Islet of Langerhans (tissue), 1 donor: ENCODE measurements around the gene LMX1B.
"Not testable (repeated sequence)": the region's sequence is repeated elsewhere in the genome, so short reads cannot be mapped to it uniquely, and the experiment has no call there.

Experiments
- FAIRE-seq: peaks from one replicate; lab custom pipeline; 2011; peaks lifted over from hg19 to GRCh38; lab: Jason Lieb, UNC

Gene LMX1B

DNA sequence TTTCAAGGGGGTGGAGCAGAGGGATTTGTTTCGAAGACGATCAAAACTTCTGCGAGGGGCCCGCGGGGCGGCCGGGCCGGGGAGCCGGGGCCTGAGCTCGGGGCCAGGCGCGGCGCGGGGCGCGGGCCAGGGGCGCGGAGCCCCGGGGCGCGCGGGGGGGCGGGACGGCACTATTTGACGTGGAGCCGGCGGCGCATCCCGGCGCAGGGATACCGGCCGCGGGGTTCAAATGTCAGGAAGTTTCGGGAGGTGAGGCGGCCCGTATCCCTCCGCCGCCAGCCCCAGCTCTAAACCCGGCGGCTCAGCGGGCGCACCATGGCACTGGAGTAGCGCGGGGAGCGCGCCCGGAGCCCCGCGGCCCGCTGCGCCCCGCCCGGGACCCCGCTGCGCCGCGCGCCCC is at the start of gene LMX1B:
Gene LMX1B, plus strand, starts transcription at position 278 of the 400 bp plus-strand sequence. CDS start 522 bp downstream, outside the sequence.
- FAIRE-seq, result no peak

DNA sequence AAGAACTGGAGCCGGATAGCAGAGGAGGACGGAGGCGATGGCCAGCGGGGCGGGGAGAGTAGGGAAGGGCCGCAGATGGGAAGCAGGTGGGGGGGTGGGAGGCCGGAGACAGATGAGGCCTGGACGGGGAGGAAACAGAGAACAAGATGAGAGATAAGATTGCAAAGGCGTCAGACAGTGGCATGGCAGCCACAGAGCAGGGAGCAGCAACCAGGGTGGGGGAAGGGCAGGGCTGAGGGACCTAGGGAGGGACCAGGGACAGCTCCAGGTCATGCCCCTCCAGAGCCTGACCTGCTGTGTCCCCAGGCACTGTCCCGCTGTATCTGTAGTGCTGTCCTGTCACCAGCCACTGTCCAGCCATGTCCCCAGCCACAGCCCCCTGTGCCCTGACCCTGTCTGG is 49.6 kb upstream of the LMX1B start:
- no peak for FAIRE-seq

DNA sequence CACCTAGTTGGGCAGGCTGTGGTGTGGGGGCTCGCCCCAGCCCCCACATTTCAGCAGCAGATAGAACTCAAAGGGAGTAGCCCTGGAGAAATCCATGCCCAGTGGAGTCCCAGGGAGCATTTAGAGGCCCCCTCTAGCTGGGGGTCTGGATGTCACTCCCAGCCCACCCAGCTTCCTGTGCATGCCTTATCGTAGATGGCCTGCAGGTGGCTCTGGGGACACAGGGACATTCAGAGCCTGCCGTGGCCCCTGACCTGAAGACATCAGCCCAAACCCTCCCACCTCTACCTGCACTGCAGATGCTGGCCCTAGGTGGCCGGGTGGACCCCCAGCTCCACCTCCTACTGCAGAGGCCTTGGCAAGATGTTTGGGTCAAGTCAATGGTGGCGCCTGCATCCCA is 49.0 kb upstream of the LMX1B start:
- FAIRE-seq, result no peak

DNA sequence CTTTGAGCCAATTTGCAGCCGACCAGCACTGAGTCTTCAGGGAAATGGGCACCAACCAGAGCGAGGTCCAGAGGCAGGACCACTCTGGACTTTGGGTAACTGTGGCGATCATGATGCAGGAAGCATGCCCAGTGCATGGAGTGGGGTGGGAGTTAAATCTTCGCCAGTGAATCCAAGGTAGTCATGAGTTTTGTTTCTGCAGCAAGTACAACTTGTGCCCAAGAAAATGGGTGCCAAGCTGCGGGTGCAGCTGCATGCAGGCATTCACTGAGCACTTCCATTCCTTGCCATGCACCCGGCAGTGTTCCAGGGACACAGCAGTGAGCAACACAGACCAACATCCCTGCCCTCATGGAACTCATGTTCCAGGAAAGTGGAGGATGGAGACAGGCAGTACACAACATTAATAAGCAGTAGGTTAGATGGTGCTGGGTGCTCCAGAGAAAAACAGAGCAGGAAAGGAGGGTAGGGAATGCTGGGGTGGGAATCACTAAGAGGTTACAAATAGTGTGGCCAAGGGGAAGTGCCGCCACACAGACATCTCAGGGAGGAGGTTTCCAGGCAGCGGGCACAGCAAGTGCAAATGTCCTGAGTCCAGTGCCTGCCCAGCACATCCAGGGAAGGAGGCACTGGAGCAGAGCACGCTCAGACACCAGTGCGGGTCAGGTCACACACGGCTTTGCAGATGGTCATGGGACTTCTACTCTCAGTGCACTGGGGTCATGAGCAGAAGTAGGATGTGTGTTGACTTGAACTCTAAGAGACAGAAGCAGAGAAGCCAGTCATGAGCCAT is 48.2 kb upstream of the LMX1B start:
- no peak for FAIRE-seq

DNA sequence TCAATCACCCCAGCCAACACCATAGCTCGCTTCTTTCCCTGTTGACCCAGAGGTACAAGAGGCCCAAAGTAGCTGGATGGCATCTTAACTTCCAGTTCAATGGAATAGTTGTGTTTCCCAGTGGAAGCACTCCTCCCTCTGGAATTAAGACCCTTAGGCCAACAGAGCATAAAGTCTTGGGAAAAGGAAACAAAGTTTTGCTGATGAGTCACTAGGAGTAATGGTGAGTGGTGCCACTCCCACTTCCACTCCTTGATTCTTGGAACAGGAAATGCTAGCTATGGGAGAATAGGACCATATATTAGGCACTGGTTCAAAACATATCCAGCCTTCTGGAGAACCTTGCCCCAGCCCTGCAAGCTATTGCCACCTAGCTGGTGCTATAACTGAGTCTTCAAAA is 44.7 kb upstream of the LMX1B start:
- FAIRE-seq, result no peak

DNA sequence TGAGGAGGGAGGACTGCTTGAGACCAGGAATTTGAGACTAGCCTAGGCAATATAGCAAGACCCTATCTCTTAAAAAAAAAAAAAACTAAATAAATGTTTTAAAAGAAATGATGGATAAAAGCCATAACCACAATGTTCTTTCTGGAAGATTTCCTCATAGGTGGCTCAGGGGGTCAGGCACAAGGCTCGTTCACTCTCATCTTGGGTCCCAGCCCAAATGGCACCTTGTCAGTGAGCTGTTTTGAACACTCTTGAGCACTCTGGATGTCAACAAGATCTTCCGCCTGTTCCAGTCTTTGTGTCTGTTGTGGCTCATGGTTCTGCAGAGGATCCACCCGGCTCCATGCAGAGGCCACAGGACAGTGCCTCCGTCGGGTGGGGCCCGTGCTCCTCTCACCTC is 35.7 kb upstream of the LMX1B start:
- no peak for FAIRE-seq

DNA sequence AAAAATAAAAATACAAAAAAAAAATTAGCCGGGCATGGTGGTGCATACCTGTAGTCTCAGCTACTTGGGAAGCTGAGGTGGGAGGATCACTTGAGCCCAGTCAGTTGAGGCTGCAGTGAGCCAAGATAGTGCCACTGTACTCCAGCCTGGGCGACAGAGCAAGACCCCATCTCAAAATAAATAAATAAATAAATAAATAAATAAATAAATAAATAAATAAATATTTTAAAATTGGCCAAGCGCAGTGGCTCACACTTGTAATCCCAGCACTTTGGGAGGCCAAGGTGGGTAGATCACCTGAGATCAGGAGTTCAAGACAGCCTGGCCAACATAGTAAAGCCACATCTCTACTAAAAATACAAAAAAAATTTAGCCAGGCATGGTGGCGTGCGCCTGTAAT is 33.4 kb upstream of the LMX1B start:
- not testable (repeated sequence) for FAIRE-seq

DNA sequence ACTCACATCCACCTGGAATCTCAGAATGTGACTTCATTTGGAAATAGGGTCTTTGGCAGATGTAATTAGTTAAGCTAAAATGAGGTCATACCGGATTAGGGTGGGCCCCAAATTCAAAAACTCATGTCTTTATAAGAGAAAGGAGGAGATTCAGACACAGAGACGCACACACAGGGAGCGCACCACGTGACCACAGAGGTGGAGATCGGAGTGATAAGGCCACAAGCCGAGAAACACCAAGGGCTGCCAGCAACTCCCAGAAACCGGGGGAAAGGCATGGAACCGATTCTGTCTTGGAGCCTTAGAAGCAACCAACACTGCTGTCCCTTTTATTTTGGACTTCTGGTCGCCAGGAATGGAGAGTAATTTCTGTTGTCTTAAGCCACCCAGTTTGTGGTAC is 31.8 kb upstream of the LMX1B start:
- FAIRE-seq, result no peak

DNA sequence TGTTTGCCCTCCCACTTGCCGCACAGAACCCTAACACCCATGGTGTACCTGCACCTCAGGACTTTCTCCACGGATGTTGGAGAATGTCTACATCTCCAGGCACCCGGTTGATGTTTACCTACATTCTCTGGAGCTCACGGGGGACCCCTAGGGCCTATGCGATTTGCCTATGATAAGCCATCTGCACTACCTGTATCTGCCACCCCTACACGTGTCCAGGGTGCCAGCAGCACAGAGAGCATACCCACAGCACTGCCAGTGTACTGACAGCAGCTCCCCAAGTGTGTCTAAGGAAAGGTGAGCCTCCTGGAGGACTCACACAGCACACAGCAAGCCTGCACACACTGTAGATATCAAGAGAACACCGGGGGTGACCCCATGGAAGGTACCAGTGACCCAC is 31.3 kb upstream of the LMX1B start:
- no peak for FAIRE-seq

DNA sequence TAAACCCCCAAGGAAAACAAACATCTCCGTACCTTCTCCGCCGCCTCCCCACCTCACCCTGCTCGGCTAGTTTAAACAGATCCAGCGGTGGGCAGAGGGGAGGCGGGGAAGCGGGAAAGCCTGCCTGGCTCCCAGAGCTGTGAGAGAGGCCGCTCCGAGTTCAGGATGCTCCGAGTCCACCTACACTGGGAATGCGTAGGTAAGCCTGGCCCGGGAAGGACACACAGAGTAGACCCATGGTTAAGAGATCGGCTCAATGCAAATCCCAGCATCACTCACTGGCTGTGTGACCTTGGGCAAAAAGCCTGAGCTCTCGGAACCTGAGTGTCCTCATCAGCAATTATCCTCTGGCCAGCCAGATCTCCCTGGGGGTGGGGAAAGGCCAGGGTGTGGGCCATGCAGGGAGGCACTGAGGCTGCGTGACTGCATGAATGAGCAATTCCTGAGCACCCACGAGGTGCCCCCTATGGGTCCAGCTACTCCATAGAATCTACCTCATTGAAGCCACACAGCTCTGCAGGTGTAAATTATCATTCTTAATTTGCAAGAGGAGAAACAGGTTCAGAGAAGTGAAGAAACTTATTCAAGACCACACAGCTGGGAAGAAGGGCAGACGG is 30.5 kb upstream of the LMX1B start:
- no peak for FAIRE-seq

DNA sequence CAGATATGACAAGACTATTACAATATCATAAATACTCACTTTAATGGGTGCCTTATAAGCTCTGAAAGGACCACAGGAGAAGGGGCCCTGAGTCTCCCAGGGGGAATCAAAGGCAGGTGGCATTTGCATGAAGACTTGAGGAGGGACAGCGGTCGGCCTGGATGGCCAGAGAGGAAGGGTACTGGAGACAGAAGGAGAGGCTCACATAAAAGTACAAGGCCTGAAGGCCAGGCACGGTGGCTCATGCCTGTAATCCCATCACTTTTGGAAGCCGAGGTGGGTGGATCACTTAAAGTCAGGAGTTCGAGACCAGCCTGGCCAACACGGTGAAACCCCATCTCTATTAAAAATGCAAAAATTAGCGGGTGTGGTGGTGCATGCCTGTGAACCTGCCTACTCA is 29.1 kb upstream of the LMX1B start:
- no peak for FAIRE-seq

DNA sequence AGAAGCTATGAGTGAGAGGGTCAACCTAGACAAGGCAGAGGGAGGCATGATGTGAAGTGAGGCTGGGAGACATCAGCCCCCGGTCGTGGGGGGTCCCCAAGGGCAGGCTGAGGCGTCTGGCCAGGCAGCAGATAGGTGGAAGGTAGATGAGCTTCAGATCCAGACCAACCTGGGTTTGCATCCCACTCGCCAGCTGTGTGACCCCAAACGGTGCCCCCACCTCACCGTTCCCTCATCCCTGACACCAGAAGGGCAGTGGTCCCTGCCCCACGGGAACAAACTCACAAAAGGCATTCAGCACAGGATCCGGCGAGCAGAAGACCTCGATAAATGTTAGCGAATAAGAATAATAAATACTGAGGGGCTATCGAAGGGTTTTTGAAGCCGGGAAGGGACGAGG is 27.5 kb upstream of the LMX1B start:
- no peak for FAIRE-seq

- no peak for FAIRE-seq
Measured at GRCh38 chr9:126587187-126588185, 26.2 kb upstream of the LMX1B start.

DNA sequence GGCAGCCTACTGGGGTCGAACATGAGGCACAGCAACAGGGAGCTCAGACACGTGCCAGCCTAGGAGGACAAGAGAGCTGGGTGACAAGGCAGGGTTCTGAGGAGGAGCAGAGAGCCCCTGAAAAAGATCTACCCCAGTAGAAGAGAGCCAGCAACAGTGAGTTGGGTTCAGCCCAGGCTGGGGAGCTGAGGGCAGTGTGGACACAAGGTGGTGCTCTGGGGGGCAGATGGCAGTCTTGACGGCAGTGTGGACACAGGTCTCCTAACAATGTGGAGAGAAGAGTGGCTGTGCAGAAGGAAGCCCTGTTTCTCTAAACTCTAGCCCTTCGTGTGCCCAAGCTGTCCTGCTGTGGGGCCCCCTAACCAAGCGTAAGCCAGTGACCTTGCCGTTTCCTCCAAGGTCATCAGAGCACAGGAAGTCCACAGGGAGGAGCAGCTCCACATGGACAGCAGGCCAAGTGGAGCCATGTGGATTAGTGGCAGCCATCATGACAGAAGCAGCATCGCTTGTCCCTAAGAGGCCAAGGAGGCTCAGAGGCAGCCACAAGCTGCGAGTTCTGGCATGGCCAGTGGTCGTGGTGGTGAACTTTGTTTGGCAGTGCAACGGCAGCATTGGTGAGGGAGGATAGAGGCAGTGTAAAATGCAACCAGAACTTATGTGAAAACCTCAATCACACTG is 25.1 kb upstream of the LMX1B start:
- FAIRE-seq, result no peak

GRCh38 chr9:126589349-126589748 is 24.4 kb upstream of the LMX1B start:
- no peak for FAIRE-seq

DNA sequence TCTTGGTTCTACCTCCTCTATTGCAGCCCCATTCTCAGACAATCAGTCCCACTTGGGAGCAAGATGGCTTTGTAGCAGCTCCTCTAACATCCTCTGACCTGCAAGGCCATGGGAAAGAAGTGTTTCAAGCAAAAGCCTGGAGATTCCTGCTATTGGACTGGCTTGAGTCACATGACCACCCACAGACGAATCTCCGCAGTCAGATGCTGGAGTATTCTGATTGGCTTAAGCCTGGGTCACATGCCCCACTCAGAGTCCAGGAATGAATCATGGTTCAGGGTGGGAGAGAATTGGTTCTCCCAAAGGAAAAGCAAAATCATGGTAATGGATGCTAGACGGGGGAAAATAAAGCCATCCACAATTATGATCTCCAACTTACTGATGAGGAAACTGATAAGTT is 22.6 kb upstream of the LMX1B start:
- FAIRE-seq, result no peak

GRCh38 chr9:126591922-126592321 is 21.8 kb upstream of the LMX1B start:
- FAIRE-seq, result no peak

DNA sequence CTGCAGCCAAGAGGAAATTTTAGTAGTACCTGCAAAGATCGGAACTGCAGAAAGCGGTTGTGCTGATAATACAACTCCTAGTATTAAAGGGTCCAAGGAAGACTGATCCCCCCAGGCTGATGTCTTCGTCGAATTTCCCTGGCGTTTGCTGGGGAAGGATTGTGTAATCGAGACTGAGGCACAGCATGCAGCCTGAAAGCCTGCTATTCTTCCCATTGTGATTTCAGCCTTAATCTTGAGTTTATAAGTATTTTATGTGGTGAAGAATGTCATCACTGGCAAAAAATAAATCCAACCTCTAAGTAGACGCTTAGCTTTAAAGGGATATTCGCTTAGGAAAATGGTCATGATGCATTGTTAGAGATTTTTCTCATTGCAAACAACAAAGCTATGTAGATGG is 21.3 kb upstream of the LMX1B start:
- FAIRE-seq, result no peak

- no peak for FAIRE-seq
Measured at GRCh38 chr9:126595982-126596381, 17.7 kb upstream of the LMX1B start.

DNA sequence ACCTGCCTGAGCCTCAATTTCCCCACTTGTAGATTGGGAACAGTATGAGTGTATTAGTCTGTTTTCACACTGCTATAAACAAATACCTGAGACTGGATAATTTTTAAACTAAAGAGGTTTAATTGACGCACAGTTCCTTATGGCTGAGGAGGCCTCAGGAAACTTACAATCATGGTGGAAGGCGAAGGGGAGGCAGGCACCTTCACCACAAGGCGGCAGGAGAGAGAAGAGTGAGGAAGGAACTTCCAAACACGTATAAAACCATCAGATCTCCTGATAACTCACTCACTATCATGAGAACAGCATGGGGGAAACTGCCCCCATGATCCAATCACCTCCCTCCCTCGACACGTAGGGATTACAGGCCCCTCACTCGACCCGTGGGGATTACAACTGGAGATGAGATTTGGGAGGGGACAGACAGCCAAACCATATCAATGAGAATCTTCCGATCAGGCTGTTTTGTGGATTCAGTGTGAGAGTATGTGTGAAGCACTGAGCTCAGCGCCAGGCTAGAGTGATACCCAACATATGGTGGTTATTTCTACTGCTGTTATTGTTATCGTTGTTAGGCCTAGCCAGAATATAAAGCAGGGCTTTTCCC is 14.6 kb upstream of the LMX1B start:
- no peak for FAIRE-seq

DNA sequence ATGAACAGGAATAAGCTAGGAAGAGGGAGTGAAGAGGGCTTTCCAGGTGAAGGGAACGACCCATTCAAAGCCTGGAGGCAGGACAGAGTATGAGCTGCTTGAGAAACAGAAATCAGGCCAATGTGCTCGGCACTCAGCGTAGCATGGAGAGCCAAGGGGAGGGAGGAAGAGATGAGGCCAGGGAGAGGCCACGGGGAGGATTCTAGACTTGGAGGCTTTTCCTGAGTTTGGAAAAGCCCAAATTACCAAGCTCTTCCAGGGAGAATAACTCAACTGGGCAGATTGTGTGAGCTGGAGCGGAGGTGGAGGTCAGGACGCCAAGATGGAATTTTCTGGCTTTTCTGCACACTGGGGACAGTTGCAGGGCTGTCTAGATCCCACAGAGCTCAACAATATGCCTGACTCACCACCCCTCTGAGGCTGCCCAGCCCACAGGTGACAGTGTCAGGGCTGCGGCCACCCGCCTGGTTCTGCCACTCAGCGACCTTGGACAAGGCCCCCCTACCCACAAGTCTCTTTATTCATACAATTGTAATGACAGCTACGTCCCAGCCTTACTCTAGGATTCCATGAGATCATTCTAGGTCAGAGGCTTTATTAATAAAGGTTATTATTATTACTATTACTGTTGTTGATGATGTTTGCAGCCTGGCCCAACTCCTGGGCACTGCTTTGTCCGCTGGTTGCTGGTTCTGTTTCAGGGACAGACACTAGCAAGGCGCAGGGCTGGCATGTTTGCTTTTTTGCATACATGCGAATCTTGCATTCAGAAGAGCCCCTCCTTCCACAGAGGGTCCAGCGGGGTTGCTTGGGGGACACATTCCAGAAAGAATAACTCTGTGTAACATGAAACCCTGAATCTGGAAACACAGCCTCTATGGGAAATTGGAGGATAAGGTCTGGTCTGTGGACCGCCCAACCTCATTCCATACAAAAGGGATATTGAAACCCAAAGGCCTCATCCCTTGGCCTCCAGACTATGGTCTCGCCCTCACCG is 9.4 kb upstream of the LMX1B start:
- FAIRE-seq, result no peak
